ENCODE measurements around the gene IL24. TPM values are rescaled to one million over a fixed set of nuclear protein-coding genes. Genes with fewer than 3 reads are reported as not detected.

IL24 gene
- total RNA-seq, 1 donor from 2014 or later = not detected

- TF ChIP-seq CTCF (IDR thresholded peaks at IDR 0.05; ENCODE audit: unreplicated experiment) = no peak
- Mint-ChIP-seq H3K4me1 (no peaks in the 10 kb centered on the region), H3K27ac (no peak overlapping the region), H3K9me3 (peaks cover 50% of the 10 kb centered on the region), H3K4me3 (no peak overlapping the region), H3K27me3 (ENCODE audit: low read depth) (peaks cover 3% of the 10 kb centered on the region), H3K36me3 (no peaks in the 10 kb centered on the region)
- DNase-seq (ENCODE audit: low spot score in 2 of 2, unreplicated experiment in 2 of 2) = no peak
These were observed 16.9 kb upstream of the IL24 start for GRCh38 chr1:206880314-206880713.

DNA sequence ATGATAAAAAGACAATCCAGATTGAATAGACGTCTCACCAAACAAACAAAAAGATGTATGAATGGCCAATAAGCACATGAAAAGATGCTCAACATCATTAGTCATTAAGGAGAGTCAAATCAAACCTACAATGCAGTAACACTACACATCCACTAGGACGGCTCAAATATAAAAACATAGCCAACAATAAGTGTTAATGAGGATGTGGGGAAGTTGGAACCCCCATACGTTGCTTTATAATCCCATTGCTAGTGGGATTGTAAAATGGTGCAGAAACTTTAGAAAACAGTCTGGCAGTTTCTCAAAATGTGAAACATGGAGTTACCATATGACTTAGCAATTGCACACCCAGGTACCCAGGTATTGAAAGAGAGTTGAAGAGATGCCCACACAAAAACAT lies 14.7 kb upstream of the IL24 start:
- Mint-ChIP-seq H3K4me1 (peaks cover 4% of the 10 kb centered on the region), H3K9me3 (peaks cover 33% of the 10 kb centered on the region), H3K27me3 (ENCODE audit: low read depth) (peaks cover 5% of the 10 kb centered on the region), H3K36me3 (no peaks in the 10 kb centered on the region), H3K4me3 (no peak overlapping the region), H3K27ac (no peak overlapping the region)
- DNase-seq (ENCODE audit: low spot score in 2 of 2, unreplicated experiment in 2 of 2) = no peak
- TF ChIP-seq CTCF (IDR thresholded peaks at IDR 0.05; ENCODE audit: unreplicated experiment) = peak; percentile 58

- Mint-ChIP-seq H3K4me1 (peaks cover 4% of the 10 kb centered on the region), H3K27ac (no peak overlapping the region), H3K9me3 (peaks cover 29% of the 10 kb centered on the region), H3K27me3 (ENCODE audit: low read depth) (peaks cover 5% of the 10 kb centered on the region), H3K4me3 (no peak overlapping the region), H3K36me3 (no peaks in the 10 kb centered on the region)
- no peak for DNase-seq (ENCODE audit: low spot score in 2 of 2, unreplicated experiment in 2 of 2)
- no peak for TF ChIP-seq CTCF (IDR thresholded peaks at IDR 0.05; ENCODE audit: unreplicated experiment)
These were observed 14.1 kb upstream of the IL24 start for GRCh38 chr1:206883160-206883559.

DNA sequence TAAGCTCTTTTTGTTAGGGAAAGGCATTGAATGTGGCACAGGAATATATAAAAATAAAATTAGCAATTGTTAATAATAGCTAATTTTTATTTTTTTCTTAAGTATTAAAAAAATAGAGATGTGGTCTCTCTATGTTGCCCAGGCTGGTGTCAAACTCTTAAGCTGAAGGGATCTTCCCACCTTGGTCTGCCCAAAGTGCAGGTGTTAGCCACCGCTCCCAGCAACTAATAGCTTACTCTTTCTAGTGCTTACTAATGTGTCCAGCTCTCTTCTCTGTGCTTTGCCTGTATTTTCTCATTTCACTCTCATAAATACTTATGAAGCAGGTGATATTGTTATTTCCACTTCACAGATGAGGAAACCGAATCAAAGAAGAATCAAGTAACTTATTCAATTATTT lies 13.4 kb upstream of the IL24 start:
- Mint-ChIP-seq H3K27me3 (ENCODE audit: low read depth) (peaks cover 9% of the 10 kb centered on the region), H3K27ac (no peak overlapping the region)

GRCh38 chr1:206885341-206886060 lies 11.7 kb upstream of the IL24 start:
- DNase-seq (ENCODE audit: low spot score in 2 of 2, unreplicated experiment in 2 of 2) = no peak
- H3K4me3 Mint-ChIP-seq = no peak overlapping the region
- TF ChIP-seq CTCF (IDR thresholded peaks at IDR 0.05; ENCODE audit: unreplicated experiment) = no peak

More for the DNA sequence above, 13.4 kb upstream of the IL24 start:
- H3K9me3 Mint-ChIP-seq = peaks cover 23% of the 10 kb centered on the region
- DNase-seq (ENCODE audit: low spot score in 2 of 2, unreplicated experiment in 2 of 2) = no peak
- no peak overlapping the region for H3K4me3 Mint-ChIP-seq
- TF ChIP-seq CTCF (IDR thresholded peaks at IDR 0.05; ENCODE audit: unreplicated experiment) = no peak
- H3K36me3 Mint-ChIP-seq = no peaks in the 10 kb centered on the region
- H3K4me1 Mint-ChIP-seq = peaks cover 4% of the 10 kb centered on the region

More at GRCh38 chr1:206885341-206886060, 11.7 kb upstream of the IL24 start:
- Mint-ChIP-seq H3K9me3 (peaks cover 11% of the 10 kb centered on the region), H3K27me3 (ENCODE audit: low read depth) (peaks cover 9% of the 10 kb centered on the region), H3K27ac (no peak overlapping the region), H3K4me1 (peaks cover 4% of the 10 kb centered on the region), H3K36me3 (no peaks in the 10 kb centered on the region)

Data from mesothelial cell of epicardium (in vitro differentiated cells).